ENCODE measurements around the gene ORC4.
A peak's percentile ranks its signal among the peaks of the same experiment; 100 is the strongest.
"Not testable (repeated sequence)": the region's sequence is repeated elsewhere in the genome, so short reads cannot be mapped to it uniquely, and the experiment has no call there.

ORC4 gene

GRCh38 chr2:148014616-148015015, 5.9 kb downstream of the ORC4 start:
- DNase-seq (ENCODE audit: low spot score) = no peak

GRCh38 chr2:148013876-148014275, 6.7 kb downstream of the ORC4 start:
- no peak for DNase-seq (ENCODE audit: low spot score)

GRCh38 chr2:148008411-148008810, 12.1 kb downstream of the ORC4 start:
- not testable (repeated sequence) for DNase-seq (ENCODE audit: low spot score)

- no peak for DNase-seq (ENCODE audit: low spot score)
Observed at GRCh38 chr2:148007219-148007900, 13.2 kb downstream of the ORC4 start.

GRCh38 chr2:148006249-148007007, 14.1 kb downstream of the ORC4 start:
- DNase-seq (ENCODE audit: low spot score) = no peak

GRCh38 chr2:148002420-148002819, 18.1 kb downstream of the ORC4 start:
- not testable (repeated sequence) for DNase-seq (ENCODE audit: low spot score)

- DNase-seq (ENCODE audit: low spot score) = no peak
Observed at GRCh38 chr2:148000095-148000494, 20.4 kb downstream of the ORC4 start.

GRCh38 chr2:147999126-147999525, 21.4 kb downstream of the ORC4 start:
- DNase-seq (ENCODE audit: low spot score) = no peak

GRCh38 chr2:147998203-147998602, 22.3 kb downstream of the ORC4 start:
- no peak for DNase-seq (ENCODE audit: low spot score)

- DNase-seq (ENCODE audit: low spot score) = no peak
Observed at GRCh38 chr2:147996828-147997227, 23.7 kb downstream of the ORC4 start.

GRCh38 chr2:147994965-147995364, 25.6 kb downstream of the ORC4 start:
- not testable (repeated sequence) for DNase-seq (ENCODE audit: low spot score)

- peak; percentile 38 for DNase-seq (ENCODE audit: low spot score)
Observed at GRCh38 chr2:147989809-147990403, 30.6 kb downstream of the ORC4 start.

- no peak for DNase-seq (ENCODE audit: low spot score)
Observed at GRCh38 chr2:147989102-147989501, 31.4 kb downstream of the ORC4 start.

- no peak for DNase-seq (ENCODE audit: low spot score)
Observed at GRCh38 chr2:147980940-147981528, 39.5 kb downstream of the ORC4 start.

- DNase-seq (ENCODE audit: low spot score) = no peak
Observed at GRCh38 chr2:147977679-147978078, 42.9 kb downstream of the ORC4 start.

GRCh38 chr2:147976102-147976501, 44.4 kb downstream of the ORC4 start:
- no peak for DNase-seq (ENCODE audit: low spot score)

GRCh38 chr2:147968571-147968970, 52.0 kb downstream of the ORC4 start:
- no peak for DNase-seq (ENCODE audit: low spot score)

- no peak for DNase-seq (ENCODE audit: low spot score)
Observed at GRCh38 chr2:147952118-147952517, 68.4 kb downstream of the ORC4 start.

- DNase-seq (ENCODE audit: low spot score) = no peak
Observed at GRCh38 chr2:147945660-147946059, 74.9 kb downstream of the ORC4 start.

- no peak for DNase-seq (ENCODE audit: low spot score)
Observed at GRCh38 chr2:147939313-147939712, 81.2 kb downstream of the ORC4 start.

- DNase-seq (ENCODE audit: low spot score) = peak; percentile 8
Observed at GRCh38 chr2:147937744-147938349, 82.7 kb downstream of the ORC4 start.

GRCh38 chr2:147934881-147935620, 85.5 kb downstream of the ORC4 start:
- DNase-seq (ENCODE audit: low spot score) = no peak

All from CD4-positive, alpha-beta T cell treated with Interleukin-6 at 100 ng/mL for 8 hours (primary cell).